Muscle of arm (tissue), 12 donors: ENCODE data around the gene RPN1. TPM values are rescaled to one million over a fixed set of nuclear protein-coding genes. Genes with fewer than 3 reads are reported as not detected.

Source experiments
- DNase-seq: peaks from one replicate; pipeline ENCODE4 v3.0.0-alpha.2; 2013
- polyA plus RNA-seq, 12 donors: library from polyadenylated mRNA; unstranded; fragments of 120-200 nt; gene quantifications; one replicate each; pipeline ENCODE4 v1.2.1, GENCODE V29; 2013; ENCODE audit not compliant: insufficient read length in 12 of 12

Gene RPN1
- polyA plus RNA-seq, 12 donors, result 90.9 to 132 (median 102) TPM; not detected in 1

GRCh38 chr3:128584412-128585020 lies 66.1 kb downstream of the RPN1 start:
- peak; percentile 24 for DNase-seq

GRCh38 chr3:128581566-128581965 lies 69.1 kb downstream of the RPN1 start:
- no peak for DNase-seq

GRCh38 chr3:128579927-128580326 lies 70.7 kb downstream of the RPN1 start:
- no peak for DNase-seq

GRCh38 chr3:128578346-128578745 lies 72.3 kb downstream of the RPN1 start:
- DNase-seq, result no peak

GRCh38 chr3:128577711-128578110 lies 72.9 kb downstream of the RPN1 start:
- DNase-seq, result no peak

GRCh38 chr3:128576290-128576689 lies 74.3 kb downstream of the RPN1 start:
- no peak for DNase-seq

GRCh38 chr3:128575777-128576176 lies 74.8 kb downstream of the RPN1 start:
- no peak for DNase-seq

GRCh38 chr3:128573707-128574162 lies 76.9 kb downstream of the RPN1 start:
- DNase-seq, result no peak

GRCh38 chr3:128573160-128573559 lies 77.5 kb downstream of the RPN1 start:
- DNase-seq, result no peak

- DNase-seq, result no peak
Measured at GRCh38 chr3:128572644-128573105, 77.9 kb downstream of the RPN1 start.

- DNase-seq, result no peak
Measured at GRCh38 chr3:128572013-128572412, 78.6 kb downstream of the RPN1 start.

Other genes with a start within 250 kb of the RPN1 start
- not detected for gene DNAJB8, start 183.9 kb downstream of the RPN1 start, polyA plus RNA-seq
- gene GATA2, start 157.6 kb downstream of the RPN1 start, polyA plus RNA-seq, result 1 to 10 TPM in 10 of 12 donors, not detected in 2; 2.0 to 8.0 (median 3.2) TPM
- 100 to 1,000 TPM in 11 of 12 donors, not detected in 1; 133 to 273 (median 151) TPM for gene RAB7A, start 75.4 kb upstream of the RPN1 start, polyA plus RNA-seq
- gene ACAD9, start 228.8 kb upstream of the RPN1 start, polyA plus RNA-seq, result 10 to 100 TPM in 11 of 12 donors, not detected in 1; 21.3 to 46.4 (median 26.5) TPM